ENCODE measurements around the gene POU4F2.
"Not testable (repeated sequence)": the region's sequence is repeated elsewhere in the genome, so short reads cannot be mapped to it uniquely, and the experiment has no call there.

POU4F2 gene

GRCh38 chr4:146661367-146661766 lies 22.7 kb downstream of the POU4F2 start:
- no peak for DNase-seq

- DNase-seq = not testable (repeated sequence)
These were observed 25.2 kb downstream of the POU4F2 start for GRCh38 chr4:146663968-146664311.

GRCh38 chr4:146674829-146675570 lies 36.3 kb downstream of the POU4F2 start:
- DNase-seq = no peak
